ENCODE measurements around the gene JAK1. TPM values are rescaled to one million over a fixed set of nuclear protein-coding genes. Genes with fewer than 3 reads are reported as not detected.

Gene JAK1
- total RNA-seq, 1 donor from 2014 or later: 80.7 TPM

- H3K27ac Mint-ChIP-seq (ENCODE audit: unreplicated experiment): no peak overlapping the region
Measured at GRCh38 chr1:64901663-64902062, 64.7 kb downstream of the JAK1 start.

DNA sequence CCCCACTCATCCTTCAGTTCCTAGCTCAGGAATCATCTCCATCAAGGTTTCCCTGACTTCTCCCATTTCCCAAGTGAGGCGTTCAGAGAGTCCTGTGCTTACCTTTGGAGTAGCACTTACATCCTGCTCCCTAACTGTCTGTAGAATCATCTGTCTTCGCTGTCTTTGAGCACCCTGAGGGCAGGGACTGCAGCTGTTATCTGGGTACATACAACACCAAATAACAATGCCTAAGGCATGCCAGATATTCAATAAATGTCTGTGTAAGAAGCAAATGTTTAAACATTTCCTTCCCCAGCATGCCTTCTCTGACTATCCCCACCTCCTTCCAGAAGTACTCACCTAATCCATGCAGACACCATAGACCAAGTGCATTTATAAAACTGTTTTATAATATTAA is 65.4 kb downstream of the JAK1 start:
- Mint-ChIP-seq H3K4me3 (ENCODE audit: unreplicated experiment) (no peak overlapping the region), H3K27ac (ENCODE audit: unreplicated experiment) (no peak overlapping the region), H3K27me3 (ENCODE audit: low read depth, unreplicated experiment) (no peaks in the 10 kb centered on the region), H3K36me3 (ENCODE audit: low read depth, unreplicated experiment) (no peaks in the 10 kb centered on the region), H3K4me1 (ENCODE audit: low read depth, unreplicated experiment) (peaks cover 28% of the 10 kb centered on the region), H3K9me3 (ENCODE audit: unreplicated experiment) (no peaks in the 10 kb centered on the region)
- H3K4me1 ChIP-seq (ENCODE audit: insufficient read depth, low read length): peaks cover 19% of the 10 kb centered on the region
- DNase-seq (ENCODE audit: low read depth) (no peak), FAIRE-seq (no peak)
- no peaks in the 10 kb centered on the region for H3K9me3 ChIP-seq (ENCODE audit: insufficient read depth, low read depth, low read length)
- no peak overlapping the region for H3K27ac ChIP-seq (ENCODE audit: low read depth, low read length)
- no peak overlapping the region for H3K9ac ChIP-seq (ENCODE audit: low read length)
- H3K4me3 ChIP-seq (ENCODE audit: insufficient read depth, low read depth, low read length): no peak overlapping the region
- no peak for TF ChIP-seq EZH2 (IDR thresholded peaks at IDR 0.05; ENCODE audit: insufficient read depth, low read length)
- TF ChIP-seq, protein P1, sequence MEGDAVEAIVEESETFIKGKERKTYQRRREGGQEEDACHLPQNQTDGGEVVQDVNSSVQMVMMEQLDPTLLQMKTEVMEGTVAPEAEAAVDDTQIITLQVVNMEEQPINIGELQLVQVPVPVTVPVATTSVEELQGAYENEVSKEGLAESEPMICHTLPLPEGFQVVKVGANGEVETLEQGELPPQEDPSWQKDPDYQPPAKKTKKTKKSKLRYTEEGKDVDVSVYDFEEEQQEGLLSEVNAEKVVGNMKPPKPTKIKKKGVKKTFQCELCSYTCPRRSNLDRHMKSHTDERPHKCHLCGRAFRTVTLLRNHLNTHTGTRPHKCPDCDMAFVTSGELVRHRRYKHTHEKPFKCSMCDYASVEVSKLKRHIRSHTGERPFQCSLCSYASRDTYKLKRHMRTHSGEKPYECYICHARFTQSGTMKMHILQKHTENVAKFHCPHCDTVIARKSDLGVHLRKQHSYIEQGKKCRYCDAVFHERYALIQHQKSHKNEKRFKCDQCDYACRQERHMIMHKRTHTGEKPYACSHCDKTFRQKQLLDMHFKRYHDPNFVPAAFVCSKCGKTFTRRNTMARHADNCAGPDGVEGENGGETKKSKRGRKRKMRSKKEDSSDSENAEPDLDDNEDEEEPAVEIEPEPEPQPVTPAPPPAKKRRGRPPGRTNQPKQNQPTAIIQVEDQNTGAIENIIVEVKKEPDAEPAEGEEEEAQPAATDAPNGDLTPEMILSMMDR (IDR thresholded peaks at IDR 0.05; ENCODE audit: insufficient read depth, low read depth, low read length): no peak
- peaks cover 76% of the 10 kb centered on the region for H3K79me2 ChIP-seq (ENCODE audit: insufficient read depth, low read length)
- H3K4me2 ChIP-seq (ENCODE audit: low read length): no peak overlapping the region
- H4K20me1 ChIP-seq (ENCODE audit: insufficient read depth, low read length): peaks cover 19% of the 10 kb centered on the region
- no peak overlapping the region for H2AFZ ChIP-seq (ENCODE audit: low read depth, low read length)
- no peaks in the 10 kb centered on the region for H3K36me3 ChIP-seq (ENCODE audit: insufficient read depth, low read length)
- no peaks in the 10 kb centered on the region for H3K27me3 ChIP-seq (ENCODE audit: insufficient read depth, low read length)

More at GRCh38 chr1:64901663-64902062, 64.7 kb downstream of the JAK1 start:
- Histone ChIP-seq H3K27ac (ENCODE audit: low read depth, low read length) (no peak overlapping the region), H3K79me2 (ENCODE audit: insufficient read depth, low read length) (peaks cover 75% of the 10 kb centered on the region), H3K36me3 (ENCODE audit: insufficient read depth, low read length) (no peaks in the 10 kb centered on the region), H4K20me1 (ENCODE audit: insufficient read depth, low read length) (peaks cover 26% of the 10 kb centered on the region), H3K9ac (ENCODE audit: low read length) (no peak overlapping the region), H3K27me3 (ENCODE audit: insufficient read depth, low read length) (no peaks in the 10 kb centered on the region), H3K9me3 (ENCODE audit: insufficient read depth, low read depth, low read length) (no peaks in the 10 kb centered on the region), H3K4me3 (ENCODE audit: insufficient read depth, low read depth, low read length) (no peak overlapping the region), H2AFZ (ENCODE audit: low read depth, low read length) (no peak overlapping the region), H3K4me2 (ENCODE audit: low read length) (no peak overlapping the region), H3K4me1 (ENCODE audit: insufficient read depth, low read length) (peaks cover 19% of the 10 kb centered on the region)
- no peak for DNase-seq (ENCODE audit: low read depth)
- TF ChIP-seq, protein P1 (IDR thresholded peaks at IDR 0.05; ENCODE audit: insufficient read depth, low read depth, low read length): no peak
- no peak for TF ChIP-seq EZH2 (IDR thresholded peaks at IDR 0.05; ENCODE audit: insufficient read depth, low read length)
- Mint-ChIP-seq H3K4me3 (ENCODE audit: unreplicated experiment) (no peak overlapping the region), H3K9me3 (ENCODE audit: unreplicated experiment) (no peaks in the 10 kb centered on the region), H3K4me1 (ENCODE audit: low read depth, unreplicated experiment) (peaks cover 24% of the 10 kb centered on the region), H3K36me3 (ENCODE audit: low read depth, unreplicated experiment) (no peaks in the 10 kb centered on the region), H3K27me3 (ENCODE audit: low read depth, unreplicated experiment) (no peaks in the 10 kb centered on the region)
- FAIRE-seq: no peak

- H3K9me3 ChIP-seq (ENCODE audit: insufficient read depth, low read depth, low read length): no peaks in the 10 kb centered on the region
- H3K27me3 ChIP-seq (ENCODE audit: insufficient read depth, low read length): no peaks in the 10 kb centered on the region
- H3K4me2 ChIP-seq (ENCODE audit: low read length): peak overlapping the region; percentile 61
- no peaks in the 10 kb centered on the region for H3K36me3 ChIP-seq (ENCODE audit: insufficient read depth, low read length)
- peak overlapping the region; percentile 84 for H3K9ac ChIP-seq (ENCODE audit: low read length)
- H3K4me3 ChIP-seq (ENCODE audit: insufficient read depth, low read depth, low read length): peak overlapping the region; percentile 38
- no peaks in the 10 kb centered on the region for H3K9me3 Mint-ChIP-seq (ENCODE audit: unreplicated experiment)
- H3K4me3 Mint-ChIP-seq (ENCODE audit: unreplicated experiment): no peak overlapping the region
- no peak overlapping the region for H2AFZ ChIP-seq (ENCODE audit: low read depth, low read length)
- FAIRE-seq (peak; percentile 69), DNase-seq (ENCODE audit: low read depth) (peak; percentile 97)
- TF ChIP-seq, protein P1 (IDR thresholded peaks at IDR 0.05; ENCODE audit: insufficient read depth, low read depth, low read length): no peak
- no peak for TF ChIP-seq EZH2 (IDR thresholded peaks at IDR 0.05; ENCODE audit: insufficient read depth, low read length)
- H3K27ac Mint-ChIP-seq (ENCODE audit: unreplicated experiment): peak overlapping the region; percentile 95
- peak overlapping the region; percentile 99 for H3K27ac ChIP-seq (ENCODE audit: low read depth, low read length)
- H3K79me2 ChIP-seq (ENCODE audit: insufficient read depth, low read length): peaks cover 76% of the 10 kb centered on the region
- no peaks in the 10 kb centered on the region for H3K36me3 Mint-ChIP-seq (ENCODE audit: low read depth, unreplicated experiment)
- peaks cover 40% of the 10 kb centered on the region for H3K4me1 Mint-ChIP-seq (ENCODE audit: low read depth, unreplicated experiment)
- H4K20me1 ChIP-seq (ENCODE audit: insufficient read depth, low read length): peaks cover 15% of the 10 kb centered on the region
- no peaks in the 10 kb centered on the region for H3K27me3 Mint-ChIP-seq (ENCODE audit: low read depth, unreplicated experiment)
- peaks cover 23% of the 10 kb centered on the region for H3K4me1 ChIP-seq (ENCODE audit: insufficient read depth, low read length)
Measured at GRCh38 chr1:64898107-64898861, 68.1 kb downstream of the JAK1 start.
